Activated B cell treated with CpG ODN at 0.5 μM for 24 hours (primary cell): ENCODE results near the gene CHMP2A. TPM values are rescaled to one million over a fixed set of nuclear protein-coding genes. Genes with fewer than 3 reads are reported as not detected.

ENCODE experiments used
- ATAC-seq: fragments of 200-7000 bp; cut with Tn5 transposase; one replicate; pipeline ENCODE4 v1.10.0; 2021; ENCODE audit warnings: low read depth, mild to moderate bottlenecking, moderate library complexity
- CTCF ChIA-PET: fragments of 350-600 bp; sonication (Branson Sonifier 250); formaldehyde crosslinking; loops from one replicate; lab custom pipeline; 2021; ENCODE audit warnings: antibody characterized with exemption; lab: Charles Lee
- POLR2A ChIA-PET: fragments of 350-600 bp; sonication (Branson Sonifier 250); formaldehyde crosslinking; loops from one replicate; lab custom pipeline; 2021; ENCODE audit warnings: antibody characterized with exemption; lab: Charles Lee
- DNase-seq: peaks from one replicate; pipeline ENCODE4 v3.0.0; 2022
- H3K27ac Mint-ChIP-seq: one replicate; pipeline ENCODE4 v1.8.0; 2020; ENCODE audit warnings: mixed read lengths
- H3K27me3 Mint-ChIP-seq: one replicate; pipeline ENCODE4 v1.8.0; 2021; ENCODE audit warnings: mixed read lengths
- H3K36me3 Mint-ChIP-seq: one replicate; pipeline ENCODE4 v1.8.0; 2021; ENCODE audit warnings: low read depth, mixed read lengths
- H3K4me1 Mint-ChIP-seq: one replicate; pipeline ENCODE4 v1.8.0; 2021; ENCODE audit warnings: mixed read lengths
- H3K4me3 Mint-ChIP-seq: one replicate; pipeline ENCODE4 v1.8.0; 2020; ENCODE audit warnings: mild to moderate bottlenecking, mixed read lengths
- H3K9me3 Mint-ChIP-seq: one replicate; pipeline ENCODE4 v1.8.0; 2020; ENCODE audit warnings: mixed read lengths
- CTCF ChIP-seq: fragments of 200-600 bp; IDR thresholded peaks from one replicate; pipeline ENCODE4 v1.8.0; 2022; ENCODE audit warnings: antibody characterized with exemption, mild to moderate bottlenecking
- intact Hi-C: fragments of 100-400 bp; cut with micrococcal nuclease; formaldehyde crosslinking; loops from one replicate; pipeline ENCODE4 v1.15.1; 2024
- total RNA-seq: library from RNA; stranded (reverse); gene quantifications from 2 replicates; pipeline ENCODE4 v1.2.3, GENCODE V29; 2022

CHMP2A gene
- total RNA-seq, 1 donor from 2014 or later: 95.6 TPM

- no peak overlapping the region for H3K4me3 Mint-ChIP-seq
- peaks cover 31% of the 10 kb centered on the region for H3K36me3 Mint-ChIP-seq
- no peaks in the 10 kb centered on the region for H3K9me3 Mint-ChIP-seq
- no peak for TF ChIP-seq CTCF
- intact Hi-C loops: loop anchor here (5.0 kb wide), 3 partner anchors 39 to 1109 kb away; partner anchors contain the start of genes ZNF446 and ZNF544
- H3K27me3 Mint-ChIP-seq: no peaks in the 10 kb centered on the region
- POLR2A ChIA-PET: interaction anchor here (0.6 to 0.9 kb wide), 3 partner anchors 8 to 39 kb away, joined by 3 read pairs; partner anchors contain the start of genes CHMP2A and TRIM28
- no peak overlapping the region for H3K27ac Mint-ChIP-seq
- CTCF ChIA-PET: no interaction called here
- DNase-seq (no peak), ATAC-seq (no peak)
- peaks cover 48% of the 10 kb centered on the region for H3K4me1 Mint-ChIP-seq
Observed at GRCh38 chr19:58516246-58516836, 38.6 kb downstream of the CHMP2A start.

GRCh38 chr19:58515259-58515658 lies 39.6 kb downstream of the CHMP2A start:
- ChIA-PET POLR2A (no interaction called here), CTCF (no interaction called here)
- H3K27ac Mint-ChIP-seq: no peak overlapping the region
- H3K27me3 Mint-ChIP-seq: no peaks in the 10 kb centered on the region
- peaks cover 31% of the 10 kb centered on the region for H3K36me3 Mint-ChIP-seq
- TF ChIP-seq CTCF: no peak
- no peaks in the 10 kb centered on the region for H3K9me3 Mint-ChIP-seq
- ATAC-seq: no peak
- no peak for DNase-seq
- H3K4me3 Mint-ChIP-seq: peak overlapping the region; percentile 20
- H3K4me1 Mint-ChIP-seq: peaks cover 45% of the 10 kb centered on the region
- intact Hi-C loops: loop anchor here (5.0 kb wide), 3 partner anchors 38 to 1108 kb away; partner anchors contain the start of genes ZNF446 and ZNF544

GRCh38 chr19:58514564-58515022 lies 40.3 kb downstream of the CHMP2A start:
- POLR2A ChIA-PET: interaction anchor here (0.5 to 1.1 kb wide), 6 partner anchors 10 to 61 kb away, joined by 3 to 7 read pairs (median 5); partner anchors contain the start of gene TRIM28
- DNase-seq (no peak), ATAC-seq (no peak)
- CTCF ChIA-PET: interaction anchor here (0.7 to 1.2 kb wide), 6 partner anchors 14 to 66 kb away, joined by 3 to 14 read pairs (median 4); no protein-coding TSS in a partner anchor
- no peak for TF ChIP-seq CTCF
- H3K4me1 Mint-ChIP-seq: peaks cover 38% of the 10 kb centered on the region
- peaks cover 27% of the 10 kb centered on the region for H3K36me3 Mint-ChIP-seq
- peak overlapping the region; percentile 24 for H3K27ac Mint-ChIP-seq
- H3K4me3 Mint-ChIP-seq: peak overlapping the region; percentile 63
- H3K27me3 Mint-ChIP-seq: no peaks in the 10 kb centered on the region
- intact Hi-C loops: loop anchor here (1.0 to 5.0 kb wide), 5 partner anchors 15 to 1107 kb away; partner anchors contain the start of genes ZNF446 and ZNF544
- H3K9me3 Mint-ChIP-seq: no peaks in the 10 kb centered on the region

GRCh38 chr19:58513694-58514563 lies 41.0 kb downstream of the CHMP2A start:
- peak; percentile 24 for TF ChIP-seq CTCF
- peak; percentile 89 for ATAC-seq
- Mint-ChIP-seq H3K9me3 (no peaks in the 10 kb centered on the region), H3K4me3 (peak overlapping the region; percentile 73), H3K27me3 (no peaks in the 10 kb centered on the region), H3K27ac (peak overlapping the region; percentile 24), H3K36me3 (peaks cover 20% of the 10 kb centered on the region), H3K4me1 (peaks cover 32% of the 10 kb centered on the region)
- intact Hi-C loops: loop anchor here (1.0 kb wide), 2 partner anchors 15 to 67 kb away; no protein-coding TSS in a partner anchor
- ChIA-PET CTCF (interaction anchor here (0.7 to 1.2 kb wide), 6 partner anchors 14 to 67 kb away, joined by 3 to 14 read pairs (median 4); no protein-coding TSS in a partner anchor), POLR2A (interaction anchor here (0.5 to 1.3 kb wide), 11 partner anchors 9 to 72 kb away, joined by 3 to 7 read pairs (median 5); partner anchors contain the start of genes TRIM28 and UBE2M)
- peak; percentile 83 for DNase-seq
